ENCODE data around the gene GJA4.

GJA4 gene

GRCh38 chr1:34792868-34793727 is at the start of gene GJA4:
GJA4 (plus strand) TSS chr1:34792999; CDS start chr1:34794214, 1,215 bp downstream.
- no peak for DNase-seq (ENCODE audit: low spot score)

GRCh38 chr1:34743775-34744174 is 49.0 kb upstream of the GJA4 start:
- DNase-seq (ENCODE audit: low spot score) = no peak

GRCh38 chr1:34744851-34745250 is 47.9 kb upstream of the GJA4 start:
- DNase-seq (ENCODE audit: low spot score) = no peak

GRCh38 chr1:34745666-34746065 is 47.1 kb upstream of the GJA4 start:
- no peak for DNase-seq (ENCODE audit: low spot score)

- DNase-seq (ENCODE audit: low spot score) = no peak
Observed at GRCh38 chr1:34746101-34746500, 46.7 kb upstream of the GJA4 start.

- DNase-seq (ENCODE audit: low spot score) = no peak
Observed at GRCh38 chr1:34746785-34747637, 45.8 kb upstream of the GJA4 start.

- DNase-seq (ENCODE audit: low spot score) = no peak
Observed at GRCh38 chr1:34747638-34747941, 45.2 kb upstream of the GJA4 start.

- no peak for DNase-seq (ENCODE audit: low spot score)
Observed at GRCh38 chr1:34749992-34750391, 42.8 kb upstream of the GJA4 start.

GRCh38 chr1:34750610-34751009 is 42.2 kb upstream of the GJA4 start:
- no peak for DNase-seq (ENCODE audit: low spot score)

GRCh38 chr1:34753163-34753562 is 39.6 kb upstream of the GJA4 start:
- DNase-seq (ENCODE audit: low spot score) = no peak

- no peak for DNase-seq (ENCODE audit: low spot score)
Observed at GRCh38 chr1:34754964-34755637, 37.7 kb upstream of the GJA4 start, which contains the start of gene GJB5. GJB5 (plus strand) TSS chr1:34755047; CDS start chr1:34757331, 2,284 bp downstream.

GRCh38 chr1:34755961-34756360 is 36.8 kb upstream of the GJA4 start:
- DNase-seq (ENCODE audit: low spot score) = no peak

GRCh38 chr1:34757386-34757785 is 35.4 kb upstream of the GJA4 start:
- DNase-seq (ENCODE audit: low spot score) = no peak

- DNase-seq (ENCODE audit: low spot score) = no peak
Observed at GRCh38 chr1:34758751-34759150, 34.0 kb upstream of the GJA4 start.

- DNase-seq (ENCODE audit: low spot score) = no peak
Observed at GRCh38 chr1:34759503-34760357, 33.1 kb upstream of the GJA4 start, which contains the start of gene GJB4. GJB4 (plus strand) TSS chr1:34759740; CDS start chr1:34761255, 1,515 bp downstream.

- DNase-seq (ENCODE audit: low spot score) = no peak
Observed at GRCh38 chr1:34761176-34761761, 31.5 kb upstream of the GJA4 start.

GRCh38 chr1:34761776-34762307 is 31.0 kb upstream of the GJA4 start:
- DNase-seq (ENCODE audit: low spot score) = no peak

- no peak for DNase-seq (ENCODE audit: low spot score)
Observed at GRCh38 chr1:34762474-34763141, 30.2 kb upstream of the GJA4 start.

- DNase-seq (ENCODE audit: low spot score) = peak; percentile 55
Observed at GRCh38 chr1:34763142-34763781, 29.5 kb upstream of the GJA4 start.

- no peak for DNase-seq (ENCODE audit: low spot score)
Observed at GRCh38 chr1:34768856-34769255, 23.9 kb upstream of the GJA4 start.
